ENCODE results near the gene FAM53B.

The FAM53B gene

DNA sequence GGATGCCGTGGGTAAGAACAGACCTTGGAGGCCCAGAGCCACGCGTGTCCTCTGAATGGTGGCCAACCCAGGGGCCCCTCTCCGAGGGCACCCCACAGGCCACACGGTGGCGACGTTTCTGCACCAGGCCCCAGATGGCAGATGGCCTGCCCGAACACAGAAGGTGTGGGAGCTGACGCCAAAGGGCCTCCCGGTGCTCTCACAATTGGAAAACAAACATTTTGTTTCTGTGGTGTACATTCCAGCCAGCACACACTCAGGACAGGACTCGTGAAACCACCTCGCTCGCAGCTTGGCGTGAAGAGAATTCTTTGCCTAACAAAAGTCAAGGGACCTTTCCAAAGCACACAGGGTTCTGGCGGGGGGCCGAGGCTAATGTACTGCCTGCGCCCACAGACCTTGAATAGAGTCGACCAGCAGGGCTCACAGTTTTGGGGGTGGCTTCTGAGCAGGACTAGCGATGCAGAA, 112.1 kb downstream of the FAM53B start:
- DNase-seq (ENCODE audit: low read depth, low spot score), result no peak

DNA sequence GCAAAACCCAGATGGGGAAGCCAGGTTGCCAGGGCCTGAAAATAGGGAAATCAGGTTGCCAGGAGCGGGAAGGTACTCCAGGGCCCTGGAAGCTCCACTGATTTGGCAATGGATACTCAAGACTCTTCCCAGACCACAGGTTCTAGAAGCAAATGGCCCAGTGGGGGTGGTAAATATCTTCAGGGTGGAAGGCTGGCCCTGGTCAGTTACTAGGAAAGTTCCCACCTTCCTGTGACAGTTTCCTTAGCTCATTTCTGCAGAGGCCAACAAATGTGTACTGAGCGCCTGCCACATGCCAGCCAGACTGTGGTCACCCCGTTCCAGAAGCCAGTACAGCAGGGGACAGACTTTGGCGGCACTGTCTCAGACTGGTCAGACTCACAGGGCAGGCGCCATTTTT, 113.6 kb downstream of the FAM53B start:
- no peak for DNase-seq (ENCODE audit: low read depth, low spot score)

DNA sequence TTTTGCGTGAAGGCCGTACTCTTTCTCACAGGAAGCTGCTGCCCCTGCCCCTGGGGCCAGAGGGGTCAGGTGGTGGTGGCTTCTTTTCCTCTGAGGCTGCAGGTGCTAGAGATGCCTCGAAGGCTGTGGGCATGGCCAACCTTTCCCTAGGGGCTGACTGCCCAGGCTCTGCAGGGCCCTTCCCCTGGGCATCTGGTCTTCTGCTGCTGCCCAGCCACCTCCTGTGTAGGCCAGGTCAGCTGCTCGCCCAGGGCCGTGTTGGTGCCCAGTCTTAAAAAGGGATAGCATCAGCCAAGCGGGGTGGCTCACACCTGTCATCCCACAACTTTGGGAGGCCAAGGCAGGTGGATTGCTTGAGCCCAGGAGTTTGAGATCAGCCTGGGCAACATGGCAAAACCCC, 114.3 kb downstream of the FAM53B start:
- no peak for DNase-seq (ENCODE audit: low read depth, low spot score)

DNA sequence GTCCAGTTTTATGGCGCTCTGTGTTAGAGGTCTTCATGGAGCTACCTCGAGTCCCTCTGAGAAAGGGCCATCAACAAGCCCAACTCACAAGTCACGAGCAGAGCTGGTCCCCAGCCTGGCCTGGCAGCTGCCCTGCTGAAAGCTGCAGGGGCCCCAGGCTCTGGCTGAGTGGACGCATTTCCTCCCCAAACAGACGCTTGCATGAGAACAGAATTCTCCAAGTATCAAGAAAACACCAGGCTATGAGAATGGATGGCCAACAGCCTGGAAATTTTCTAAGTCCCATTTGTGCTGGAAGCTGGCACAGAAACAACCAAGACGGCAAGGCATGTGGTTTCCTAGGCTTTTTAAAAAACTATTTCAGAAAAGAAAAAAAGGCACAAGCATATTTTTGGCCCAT, 114.8 kb downstream of the FAM53B start:
- DNase-seq (ENCODE audit: low read depth, low spot score), result no peak

DNA sequence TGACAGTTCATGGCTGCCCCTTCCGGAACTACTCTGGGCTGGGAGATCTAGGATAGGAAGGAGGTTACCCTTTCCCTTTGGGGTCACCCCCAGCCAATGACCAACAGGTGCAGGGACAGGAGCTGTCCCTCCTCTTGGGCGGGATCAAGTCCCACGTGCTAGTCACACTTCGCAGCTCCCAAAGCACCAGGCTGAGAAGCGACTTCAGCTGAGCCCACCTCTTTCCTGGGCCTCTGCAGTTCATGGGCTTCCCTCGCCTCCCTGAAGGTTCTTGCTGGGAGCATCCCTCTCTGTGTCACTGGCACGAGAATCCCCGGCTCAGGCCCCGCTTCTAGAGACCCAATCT, 115.5 kb downstream of the FAM53B start:
- DNase-seq (ENCODE audit: low read depth, low spot score), result no peak

DNA sequence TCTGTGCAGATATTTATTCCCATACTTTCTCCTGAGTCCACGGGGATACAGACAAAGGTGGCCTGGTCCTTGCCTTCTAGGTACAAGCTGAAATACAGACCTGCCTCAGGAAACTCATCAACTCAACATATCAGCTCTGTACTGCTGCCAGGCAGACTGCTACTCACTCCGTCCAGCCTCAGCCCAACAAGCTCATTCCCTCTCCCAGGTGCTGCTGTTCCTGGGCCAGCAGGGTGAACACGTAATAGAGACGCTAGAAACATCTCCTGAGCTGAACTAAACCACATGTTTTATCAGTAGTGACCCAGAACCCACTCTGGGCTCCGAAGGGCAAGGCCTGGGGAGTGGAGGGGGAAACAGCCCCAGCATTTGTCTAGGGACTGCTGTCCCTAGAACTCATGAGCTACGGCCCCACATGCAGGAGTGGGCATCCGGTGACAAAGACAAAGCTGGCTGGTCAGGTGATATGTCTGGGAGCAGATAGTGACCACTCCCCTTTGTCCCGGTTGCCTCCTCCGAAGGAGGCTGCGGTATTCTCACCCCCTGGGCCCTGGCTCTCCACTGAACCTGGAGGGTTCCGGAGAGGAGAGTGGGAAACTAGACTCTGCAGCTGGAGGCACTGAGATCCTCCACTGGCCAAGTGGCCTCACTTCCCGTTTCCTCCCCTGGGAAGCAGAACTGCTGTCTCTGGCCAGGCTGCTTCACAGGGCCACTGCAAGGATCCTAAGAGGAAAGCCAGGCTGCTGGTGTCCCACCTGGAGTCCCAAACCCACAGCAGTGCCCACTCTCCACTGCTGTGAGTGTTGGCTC, 116.1 kb downstream of the FAM53B start:
- no peak for DNase-seq (ENCODE audit: low read depth, low spot score)

DNA sequence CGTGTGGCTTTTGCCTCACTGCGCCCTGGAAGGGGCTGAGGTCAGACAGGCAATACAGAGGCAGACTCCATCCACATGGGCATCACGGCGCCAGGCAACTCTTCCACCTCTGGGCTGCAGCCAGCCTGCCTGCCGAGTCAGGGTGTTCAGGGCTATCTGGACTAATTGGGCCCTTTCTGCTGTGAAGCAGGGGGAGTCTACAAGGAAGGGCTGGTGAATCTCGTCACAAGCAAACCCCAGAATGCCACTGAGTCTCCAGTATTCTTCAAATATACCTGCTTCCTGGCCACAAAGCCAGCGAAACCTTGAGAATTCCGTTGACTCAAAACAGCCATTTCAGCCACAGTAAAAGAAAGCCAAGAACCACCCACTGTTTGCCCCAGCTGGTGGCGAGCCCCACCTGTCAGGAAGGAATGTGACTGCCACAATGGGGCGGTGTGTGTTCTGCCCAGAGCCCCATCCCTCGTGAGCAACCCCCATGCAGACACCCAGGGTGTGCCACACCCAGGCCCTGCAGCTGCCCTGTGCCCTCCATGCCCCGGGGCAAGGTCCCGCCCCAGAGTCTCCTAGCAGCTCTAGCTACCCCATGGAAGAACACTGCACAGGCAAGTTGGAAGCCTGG, 117.3 kb downstream of the FAM53B start:
- DNase-seq (ENCODE audit: low read depth, low spot score), result no peak

DNA sequence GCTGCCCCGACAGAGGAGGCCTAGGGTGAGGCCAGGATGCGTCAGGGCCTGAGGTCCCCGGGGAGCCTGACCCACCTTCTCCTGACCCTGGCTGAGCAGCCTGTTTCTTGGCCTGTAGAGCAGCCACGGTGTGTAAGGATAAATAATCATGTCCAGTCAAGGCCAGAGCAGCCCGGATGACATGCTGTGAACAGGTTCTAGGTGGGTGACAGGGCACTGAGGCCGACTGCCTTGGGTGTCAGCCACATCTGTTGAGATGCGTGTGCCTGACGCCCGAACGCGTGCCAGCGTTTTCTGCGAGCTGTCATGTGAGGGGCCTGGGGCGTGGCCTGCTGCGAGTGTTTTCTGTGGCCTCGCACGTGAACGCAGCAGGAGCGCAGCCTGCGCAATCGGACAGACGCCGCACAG, 118.3 kb downstream of the FAM53B start:
- no peak for DNase-seq (ENCODE audit: low read depth, low spot score)

DNA sequence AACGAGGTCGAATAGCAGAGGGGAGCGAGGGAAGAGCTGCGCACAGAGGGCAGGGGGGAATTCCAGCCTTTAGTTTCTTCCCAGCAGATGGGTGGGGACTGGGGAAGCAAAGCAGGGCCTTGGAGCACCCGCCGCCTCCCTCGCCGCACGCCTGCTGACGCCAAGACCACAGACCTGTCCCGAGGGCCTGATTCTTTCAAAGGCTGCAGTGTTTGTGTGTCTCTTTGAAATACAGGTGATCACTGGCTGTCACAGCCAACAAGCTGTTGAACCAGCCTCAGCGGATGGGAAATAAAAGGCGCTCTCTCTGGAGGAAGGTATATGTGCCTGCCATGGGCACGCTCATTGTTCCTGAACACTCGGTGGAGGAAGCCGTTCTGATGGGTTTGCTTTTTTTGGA, 119.3 kb downstream of the FAM53B start:
- no peak for DNase-seq (ENCODE audit: low read depth, low spot score)

DNA sequence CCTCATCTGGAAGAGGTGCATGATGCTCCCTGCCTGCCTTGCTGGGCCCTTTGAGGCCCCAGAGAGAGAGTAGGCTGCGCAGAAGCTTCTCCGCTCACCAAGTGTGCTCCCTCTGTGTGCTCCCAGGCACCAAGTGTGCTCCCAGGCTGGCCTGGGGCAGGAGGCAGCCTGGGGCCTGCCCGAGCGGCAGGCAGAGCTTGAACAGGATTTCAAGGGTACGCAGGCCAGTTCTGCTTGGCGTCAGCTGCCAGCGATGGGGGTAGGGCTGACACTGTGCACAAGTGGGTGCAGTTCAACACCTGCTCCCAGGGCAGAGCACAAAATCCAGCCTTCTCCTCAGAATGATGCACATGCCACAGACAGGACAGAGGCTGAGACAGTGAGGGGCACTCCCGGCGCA, 119.7 kb downstream of the FAM53B start:
- no peak for DNase-seq (ENCODE audit: low read depth, low spot score)

DNA sequence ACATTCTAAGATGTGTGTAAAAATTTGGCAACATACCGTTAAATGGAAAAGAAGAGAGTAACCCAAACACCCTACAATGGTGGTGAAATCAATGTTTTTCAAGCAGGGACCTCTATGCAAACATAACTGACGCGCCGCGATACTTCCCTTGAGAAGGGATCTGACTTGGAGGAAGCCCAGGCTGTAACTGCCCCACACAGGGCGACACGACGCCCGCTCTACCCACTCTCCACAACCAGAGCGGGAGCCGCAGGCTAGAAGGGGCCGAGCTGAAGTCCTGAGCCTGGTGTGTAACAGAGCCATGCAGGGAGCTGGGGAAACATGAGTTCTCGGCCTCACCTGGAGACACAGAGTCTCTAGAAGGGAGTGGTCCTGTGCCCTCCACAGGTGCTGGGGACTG, 120.2 kb downstream of the FAM53B start:
- DNase-seq (ENCODE audit: low read depth, low spot score), result no peak

DNA sequence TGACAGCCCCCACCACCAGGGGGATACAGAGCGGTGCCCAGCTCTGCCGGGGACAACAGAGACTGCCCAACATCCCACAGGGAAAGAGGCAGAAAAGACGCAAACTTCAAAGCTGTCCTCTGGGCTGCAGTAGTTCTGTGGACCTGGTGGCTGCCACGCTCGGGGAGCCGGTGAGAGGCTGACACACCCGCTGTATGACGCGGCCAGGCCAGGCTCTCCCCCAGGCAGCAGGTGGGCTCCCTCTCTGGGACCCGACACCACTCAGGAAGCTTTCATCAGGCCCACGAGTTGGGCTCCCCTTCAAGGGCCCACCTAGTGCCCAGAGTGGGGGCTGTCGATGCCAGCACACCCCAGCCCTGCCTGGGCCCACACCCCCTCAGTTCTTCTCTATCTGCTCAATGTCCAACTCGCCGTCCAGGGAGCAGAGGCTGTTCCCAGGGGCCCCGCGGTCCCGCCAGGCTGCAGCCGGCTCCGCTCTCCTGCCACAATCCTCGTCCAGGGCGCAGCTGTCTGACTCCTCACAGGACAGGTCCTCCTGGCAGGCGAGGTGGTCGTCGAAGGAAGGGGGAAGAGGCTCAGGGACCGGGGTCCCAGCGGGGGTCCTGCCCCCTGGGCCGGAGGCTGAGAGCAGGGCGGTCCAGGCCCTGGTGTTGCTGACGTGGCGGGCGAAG, 121.2 kb downstream of the FAM53B start:
- DNase-seq (ENCODE audit: low read depth, low spot score), result no peak

DNA sequence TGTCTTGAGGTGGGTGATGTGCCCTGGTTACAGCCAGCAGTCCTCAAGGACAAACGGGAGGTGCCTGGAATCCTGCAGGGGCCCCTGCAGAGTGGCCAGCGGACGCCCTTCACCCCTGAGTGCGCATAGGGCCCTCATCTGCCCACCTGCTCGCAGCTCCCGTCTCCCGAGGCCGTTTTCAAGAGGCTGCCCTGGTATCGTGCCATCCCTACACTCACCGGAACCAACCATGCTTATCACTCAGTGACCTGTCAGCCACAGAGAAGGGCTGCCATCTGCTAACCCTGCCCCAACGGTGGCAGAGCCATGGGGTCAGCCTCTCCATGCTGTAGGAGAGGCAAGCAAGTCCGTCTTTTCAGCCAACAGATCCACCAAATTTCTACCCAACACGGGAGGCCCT, 122.0 kb downstream of the FAM53B start:
- no peak for DNase-seq (ENCODE audit: low read depth, low spot score)

DNA sequence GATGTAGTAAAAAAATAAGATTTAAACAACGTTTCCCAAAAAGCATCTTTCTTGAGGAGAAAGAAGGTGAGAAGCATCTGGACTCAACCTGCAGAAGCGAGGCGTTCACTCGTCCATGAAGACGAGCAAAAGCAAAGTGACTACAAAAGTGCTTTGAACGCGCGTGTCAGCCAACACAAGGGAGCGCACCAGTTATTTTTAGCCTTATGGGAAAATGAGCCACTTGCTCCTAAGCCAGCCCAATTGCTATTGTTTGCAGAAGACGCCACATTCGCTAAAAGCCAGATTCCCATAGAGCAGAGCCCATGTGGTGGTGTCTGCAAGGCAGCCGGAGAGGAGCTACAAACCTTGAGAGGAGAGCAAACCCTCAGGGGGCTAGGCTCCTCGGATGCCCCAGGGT, 122.5 kb downstream of the FAM53B start:
- DNase-seq (ENCODE audit: low read depth, low spot score), result no peak

DNA sequence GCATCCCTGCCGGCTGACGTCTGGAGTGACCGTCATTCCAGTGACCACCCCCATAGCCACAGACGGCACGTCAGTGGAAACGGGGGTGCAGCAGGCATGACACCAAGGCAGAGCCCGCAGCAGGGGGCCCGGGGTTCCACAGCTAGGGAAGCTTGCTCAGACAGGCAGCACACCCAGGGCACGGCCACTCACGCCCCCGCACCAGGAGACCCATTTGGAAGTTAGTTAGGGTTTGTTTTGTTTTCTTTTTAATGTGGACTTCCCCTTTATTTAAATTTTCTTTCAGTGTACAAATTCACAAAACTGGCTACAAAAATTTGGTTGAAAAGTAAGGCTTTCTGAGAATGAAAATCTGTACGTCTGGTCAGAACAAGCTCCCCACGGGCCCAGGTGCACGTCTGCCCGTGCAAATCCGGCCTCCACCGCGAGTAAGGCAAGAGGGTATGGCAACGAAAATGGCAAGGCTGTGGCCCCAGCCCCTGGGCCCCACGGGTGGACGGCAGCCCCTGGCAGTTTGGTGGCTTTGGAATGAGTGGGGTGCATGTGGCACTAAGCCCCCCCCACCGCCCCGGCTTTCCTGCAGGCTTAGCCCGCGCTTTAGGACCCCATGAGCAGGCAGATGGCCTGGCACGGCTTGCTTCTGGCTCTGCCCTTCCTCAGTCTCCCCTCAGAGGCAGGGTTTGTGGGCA, 124.2 kb downstream of the FAM53B start:
- no peak for DNase-seq (ENCODE audit: low read depth, low spot score)

DNA sequence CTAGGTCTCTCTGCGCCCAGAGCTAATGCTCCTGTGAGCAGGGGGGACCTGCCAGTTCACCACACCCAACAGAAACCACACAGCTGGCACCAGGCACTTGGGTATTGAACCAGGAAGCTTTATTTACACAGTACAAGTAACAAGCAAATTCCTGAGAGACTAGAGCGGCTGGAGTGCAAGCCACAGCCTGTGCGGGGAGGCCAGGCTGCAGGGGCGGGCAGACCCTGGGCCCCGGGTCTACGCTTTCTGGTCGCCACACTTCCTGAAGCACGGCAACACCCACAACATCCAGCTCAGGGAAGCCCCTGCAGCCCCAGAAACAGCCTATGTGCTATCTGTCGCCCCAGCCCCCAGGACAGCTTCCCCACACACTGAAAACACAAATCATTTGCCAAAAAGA, 125.0 kb downstream of the FAM53B start:
- DNase-seq (ENCODE audit: low read depth, low spot score), result no peak

DNA sequence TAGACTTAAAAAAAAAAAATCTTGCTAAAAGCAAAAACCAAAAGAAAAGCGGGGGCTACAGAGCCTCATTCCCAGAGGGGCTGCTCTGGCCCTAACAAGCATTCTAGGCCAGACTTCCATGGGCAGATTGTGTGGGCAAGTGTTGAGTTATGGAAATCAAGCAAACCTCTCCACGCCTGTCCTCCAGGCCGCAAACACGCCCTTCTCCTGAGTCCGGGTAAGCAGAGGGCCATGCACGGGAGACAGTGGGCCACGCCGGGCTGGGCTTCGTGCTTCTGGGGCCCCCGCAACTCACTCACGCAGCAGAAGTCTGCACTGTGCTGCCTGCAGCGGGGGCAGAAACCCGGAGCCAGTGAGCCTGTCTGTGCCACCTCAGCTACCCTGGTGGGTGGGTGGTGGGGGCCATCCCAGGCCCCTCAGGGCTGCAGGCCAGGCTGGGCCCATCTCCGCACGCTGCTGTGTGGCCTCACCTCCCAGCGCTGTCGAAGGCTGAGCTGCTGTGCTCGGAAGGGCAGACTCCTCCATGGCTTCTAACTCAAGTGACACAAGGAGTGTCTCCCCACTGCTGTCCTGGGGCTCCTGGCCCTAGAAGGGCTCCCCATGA, 125.6 kb downstream of the FAM53B start:
- DNase-seq (ENCODE audit: low read depth, low spot score), result no peak

DNA sequence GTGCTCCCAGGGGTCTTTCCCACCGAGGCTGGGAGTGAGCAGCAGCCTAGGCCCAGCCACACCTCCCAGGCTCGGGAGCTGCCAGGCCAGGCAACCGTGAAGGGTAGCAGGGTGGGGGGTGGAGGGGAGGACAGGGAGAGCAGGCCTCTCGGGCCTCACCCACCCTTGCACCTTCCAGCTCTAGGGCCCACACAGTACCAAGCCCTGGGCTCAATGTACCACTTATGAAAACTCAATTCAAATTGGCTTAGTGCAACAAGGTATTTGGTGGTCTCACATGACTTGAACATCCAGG, 127.4 kb downstream of the FAM53B start:
- no peak for DNase-seq (ENCODE audit: low read depth, low spot score)

DNA sequence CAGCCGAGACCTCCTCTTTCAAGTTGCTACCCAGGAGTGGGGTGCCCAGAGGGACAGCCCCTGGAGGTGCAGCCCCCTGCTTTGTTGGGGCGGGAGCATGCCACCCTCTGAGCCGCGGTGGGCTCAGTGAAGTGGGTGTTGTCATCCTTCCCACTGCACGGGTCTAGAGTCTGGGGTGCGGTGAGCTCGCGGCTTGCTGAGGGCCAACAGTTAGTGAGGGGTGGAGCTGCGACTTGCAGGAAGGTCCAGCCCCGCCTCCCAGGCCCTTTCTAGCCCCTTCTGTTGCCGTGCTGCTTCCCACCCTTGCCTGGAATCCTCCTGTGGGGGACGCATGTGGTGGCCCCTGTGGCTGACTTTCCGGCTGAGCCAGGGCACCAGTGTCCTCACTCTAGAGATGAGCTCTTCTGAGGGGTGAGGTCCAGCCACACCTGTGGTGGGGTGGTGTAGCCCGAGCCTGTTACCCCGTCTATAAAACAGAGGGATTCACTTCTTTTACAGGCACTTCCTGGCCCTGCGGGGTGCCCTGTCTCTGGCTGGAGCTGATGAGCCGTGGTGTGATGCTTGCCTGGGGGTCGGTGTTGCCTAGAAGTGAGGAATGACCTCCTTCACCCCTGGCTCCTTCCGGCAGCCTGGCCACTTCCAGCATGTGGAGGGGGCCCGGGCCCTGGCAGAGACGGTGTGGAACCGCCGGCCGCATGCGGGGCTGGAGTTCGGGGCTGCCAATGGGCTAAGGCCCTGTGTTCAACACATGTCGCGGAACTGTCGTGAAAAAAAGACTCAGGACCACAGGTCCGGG, 127.9 kb downstream of the FAM53B start:
- no peak for DNase-seq (ENCODE audit: low read depth, low spot score)

DNA sequence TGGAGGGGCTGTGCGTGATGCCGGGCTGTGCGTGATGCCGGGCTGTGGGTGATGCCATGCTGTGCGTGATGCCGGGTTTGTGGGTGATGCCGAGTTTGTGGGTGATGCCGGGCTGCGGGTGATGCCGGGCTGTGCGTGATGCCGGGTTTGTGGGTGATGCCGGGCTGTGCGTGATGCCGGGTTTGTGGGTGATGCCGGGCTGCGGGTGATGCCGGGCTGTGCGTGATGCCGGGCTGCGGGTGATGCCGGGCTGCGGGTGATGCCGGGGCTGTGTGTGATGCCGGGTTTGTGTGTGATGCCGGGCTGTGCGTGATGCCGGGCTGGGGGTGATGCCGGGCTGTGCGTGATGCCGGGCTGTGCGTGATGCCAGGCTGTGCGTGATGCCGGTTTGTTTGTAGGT, 128.9 kb downstream of the FAM53B start:
- DNase-seq (ENCODE audit: low read depth, low spot score), result no peak

DNA sequence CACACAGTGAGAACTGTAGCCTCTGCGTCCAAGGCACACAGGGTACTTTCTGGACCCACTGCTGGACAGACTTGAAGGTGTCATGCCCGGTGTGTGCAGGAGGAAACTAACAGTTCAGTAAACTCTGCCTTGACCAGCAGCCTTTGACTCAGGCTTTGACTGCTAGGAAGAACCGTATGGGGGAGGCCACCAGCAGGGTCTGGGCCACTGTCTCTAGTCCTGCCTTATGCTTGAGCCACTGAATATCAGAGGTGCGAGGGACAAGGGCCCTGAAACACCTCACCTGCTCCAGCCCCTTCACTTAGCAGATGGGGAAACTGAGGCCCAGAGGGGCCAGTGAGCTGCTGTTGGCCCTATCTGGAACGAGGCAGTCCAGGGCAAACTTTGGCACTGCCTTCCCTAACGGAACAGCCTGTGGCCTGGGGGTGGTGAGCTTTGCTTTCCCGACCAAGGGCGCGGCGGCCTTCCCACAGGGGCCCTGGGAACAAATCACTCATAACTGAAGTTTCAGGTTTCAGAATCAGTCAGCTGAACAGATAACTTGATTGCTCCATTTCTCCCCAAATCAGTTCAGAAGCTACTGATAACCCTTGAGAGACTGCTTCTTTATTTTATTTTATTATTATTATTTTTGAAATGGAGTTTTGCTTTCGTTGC, 130.0 kb downstream of the FAM53B start:
- DNase-seq (ENCODE audit: low read depth, low spot score), result no peak
